Right lobe of liver (tissue), 4 donors: ENCODE measurements around the gene ARFGAP3.

Source experiments
- POLR2A ChIP-seq: fragments of 450-650 bp; IDR thresholded peaks from one replicate; pipeline ENCODE4 v1.6.1; 2017; ENCODE audit warnings: antibody characterized with exemption, mild to moderate bottlenecking
- TF ChIP-seq, protein P1 (sequence below), 4 donors: fragments of 200-600 bp in 3 of 4; fragments of 450-650 bp in 1 of 4; IDR thresholded peaks; one replicate each; pipeline versions ENCODE4 v1.5.1 to v1.8.0; 2016 to 2022; ENCODE audit warnings: antibody characterized with exemption in 4 of 4, mild to moderate bottlenecking in 2 of 4
- donor health status: DM: no; HTN: no; CAD: no.
- donor health status: DM: no; HTN: no; CAD: no.
- donor health status: DM: no; HTN: yes; CAD: no.

DNA sequence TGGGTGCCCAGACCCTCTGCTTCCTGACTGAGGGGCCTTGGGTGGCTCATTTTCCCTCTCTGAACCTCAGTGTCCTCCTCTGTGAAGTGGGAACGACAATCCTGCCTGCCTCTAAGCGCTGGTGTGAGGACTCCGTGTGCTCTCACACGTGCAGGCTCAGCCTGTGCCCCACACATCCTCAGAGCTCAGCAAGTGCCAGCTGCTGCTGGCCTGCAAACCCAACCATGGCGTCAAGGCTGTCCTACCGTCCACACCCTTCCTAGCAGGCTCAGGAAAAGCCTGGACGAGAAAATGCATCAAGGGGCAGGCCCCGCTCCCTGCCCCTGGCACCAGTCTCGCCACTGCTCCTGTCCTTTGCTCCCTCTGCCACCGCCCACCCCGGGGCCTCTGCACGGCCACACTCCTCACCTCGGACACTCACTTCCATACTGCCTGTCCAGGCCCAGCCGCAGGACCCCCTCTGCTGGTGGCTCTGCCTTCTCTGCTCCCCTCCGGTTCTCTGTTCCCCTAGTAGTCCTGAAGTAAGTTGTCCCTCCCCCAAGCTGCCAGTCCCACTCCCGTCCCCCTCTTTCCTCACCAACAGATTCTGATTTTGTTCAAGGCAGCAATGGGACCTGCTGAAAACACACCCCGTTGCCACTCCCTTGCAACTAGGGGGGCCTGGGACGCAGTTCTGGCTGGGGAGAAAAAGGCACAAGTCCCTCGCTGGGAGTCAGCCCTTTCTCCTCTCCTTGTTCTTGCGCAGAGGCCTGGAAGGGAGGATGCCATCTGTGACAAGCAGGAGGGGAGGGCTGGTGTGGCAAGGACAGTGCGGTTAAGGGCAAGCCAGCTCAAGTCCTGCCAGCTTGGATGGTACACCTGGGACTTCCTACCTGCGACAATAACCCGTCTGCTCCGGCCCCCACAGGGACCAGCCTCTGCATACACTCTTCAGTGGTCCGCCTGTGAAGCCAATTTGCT is 62.2 kb downstream of the ARFGAP3 start:
- no peak for TF ChIP-seq POLR2A
- TF ChIP-seq, protein P1, sequence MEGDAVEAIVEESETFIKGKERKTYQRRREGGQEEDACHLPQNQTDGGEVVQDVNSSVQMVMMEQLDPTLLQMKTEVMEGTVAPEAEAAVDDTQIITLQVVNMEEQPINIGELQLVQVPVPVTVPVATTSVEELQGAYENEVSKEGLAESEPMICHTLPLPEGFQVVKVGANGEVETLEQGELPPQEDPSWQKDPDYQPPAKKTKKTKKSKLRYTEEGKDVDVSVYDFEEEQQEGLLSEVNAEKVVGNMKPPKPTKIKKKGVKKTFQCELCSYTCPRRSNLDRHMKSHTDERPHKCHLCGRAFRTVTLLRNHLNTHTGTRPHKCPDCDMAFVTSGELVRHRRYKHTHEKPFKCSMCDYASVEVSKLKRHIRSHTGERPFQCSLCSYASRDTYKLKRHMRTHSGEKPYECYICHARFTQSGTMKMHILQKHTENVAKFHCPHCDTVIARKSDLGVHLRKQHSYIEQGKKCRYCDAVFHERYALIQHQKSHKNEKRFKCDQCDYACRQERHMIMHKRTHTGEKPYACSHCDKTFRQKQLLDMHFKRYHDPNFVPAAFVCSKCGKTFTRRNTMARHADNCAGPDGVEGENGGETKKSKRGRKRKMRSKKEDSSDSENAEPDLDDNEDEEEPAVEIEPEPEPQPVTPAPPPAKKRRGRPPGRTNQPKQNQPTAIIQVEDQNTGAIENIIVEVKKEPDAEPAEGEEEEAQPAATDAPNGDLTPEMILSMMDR (IDR thresholded peaks at IDR 0.05): no peak
